ENCODE measurements around the gene SLC25A51.

Gene SLC25A51

GRCh38 chr9:37924538-37924937 lies 20.6 kb upstream of the SLC25A51 start:
- Histone ChIP-seq H3K27me3 (ENCODE audit: low read length) (no peaks in the 10 kb centered on the region), H3K9me3 (ENCODE audit: insufficient read depth, low read length) (no peaks in the 10 kb centered on the region), H3K27ac (ENCODE audit: low read depth, low read length) (no peak overlapping the region), H4K20me1 (ENCODE audit: low read depth, low read length) (no peaks in the 10 kb centered on the region), H3K4me3 (ENCODE audit: insufficient read depth, low read length, poor library complexity, severe bottlenecking) (no peak overlapping the region), H3K79me2 (ENCODE audit: insufficient read depth, low read length) (no peaks in the 10 kb centered on the region), H3K9ac (ENCODE audit: low read length) (no peak overlapping the region), H3K9me2 (replicated peaks; ENCODE audit: insufficient read depth, low read length) (no peaks in the 10 kb centered on the region), H2AFZ (ENCODE audit: low read depth, low read length, severe bottlenecking) (no peak overlapping the region), H3F3A (ENCODE audit: insufficient read depth) (no peaks in the 10 kb centered on the region), H3K36me3 (ENCODE audit: low read length) (no peaks in the 10 kb centered on the region), H3K4me2 (ENCODE audit: low read depth, low read length, poor library complexity, severe bottlenecking) (no peak overlapping the region)
- no peak for TF ChIP-seq CTCF (IDR thresholded peaks at IDR 0.05; ENCODE audit: insufficient read depth, low read length, poor library complexity, severe bottlenecking)
- TF ChIP-seq EZH2phosphoT487 (conservative IDR thresholded peaks at IDR 0.05; ENCODE audit: low read length), result no peak

- H3K27me3 ChIP-seq (ENCODE audit: low read length), result no peaks in the 10 kb centered on the region
- no peak overlapping the region for H3K27ac ChIP-seq (ENCODE audit: low read depth, low read length)
- no peaks in the 10 kb centered on the region for H3K36me3 ChIP-seq (ENCODE audit: low read length)
- no peaks in the 10 kb centered on the region for H3K9me2 ChIP-seq (replicated peaks; ENCODE audit: insufficient read depth, low read length)
- no peak overlapping the region for H2AFZ ChIP-seq (ENCODE audit: low read depth, low read length, severe bottlenecking)
- H3K9me3 ChIP-seq (ENCODE audit: insufficient read depth, low read length), result no peaks in the 10 kb centered on the region
- H3F3A ChIP-seq (ENCODE audit: insufficient read depth), result no peaks in the 10 kb centered on the region
- no peaks in the 10 kb centered on the region for H3K79me2 ChIP-seq (ENCODE audit: insufficient read depth, low read length)
- H4K20me1 ChIP-seq (ENCODE audit: low read depth, low read length), result no peaks in the 10 kb centered on the region
- no peak overlapping the region for H3K9ac ChIP-seq (ENCODE audit: low read length)
- TF ChIP-seq EZH2phosphoT487 (conservative IDR thresholded peaks at IDR 0.05; ENCODE audit: low read length) (no peak), CTCF (IDR thresholded peaks at IDR 0.05; ENCODE audit: insufficient read depth, low read length, poor library complexity, severe bottlenecking) (no peak)
- no peak overlapping the region for H3K4me3 ChIP-seq (ENCODE audit: insufficient read depth, low read length, poor library complexity, severe bottlenecking)
- no peak overlapping the region for H3K4me2 ChIP-seq (ENCODE audit: low read depth, low read length, poor library complexity, severe bottlenecking)
Observed at GRCh38 chr9:37923796-37924427, 20.0 kb upstream of the SLC25A51 start.

GRCh38 chr9:37923118-37923795 lies 19.3 kb upstream of the SLC25A51 start:
- no peak overlapping the region for H3K9ac ChIP-seq (ENCODE audit: low read length)

More at GRCh38 chr9:37923118-37923795, 19.3 kb upstream of the SLC25A51 start:
- Histone ChIP-seq H3K4me3 (ENCODE audit: insufficient read depth, low read length, poor library complexity, severe bottlenecking) (no peak overlapping the region), H2AFZ (ENCODE audit: low read depth, low read length, severe bottlenecking) (no peak overlapping the region), H3F3A (ENCODE audit: insufficient read depth) (no peaks in the 10 kb centered on the region), H3K27ac (ENCODE audit: low read depth, low read length) (no peak overlapping the region), H4K20me1 (ENCODE audit: low read depth, low read length) (no peaks in the 10 kb centered on the region), H3K27me3 (ENCODE audit: low read length) (no peaks in the 10 kb centered on the region), H3K79me2 (ENCODE audit: insufficient read depth, low read length) (no peaks in the 10 kb centered on the region), H3K4me2 (ENCODE audit: low read depth, low read length, poor library complexity, severe bottlenecking) (no peak overlapping the region), H3K36me3 (ENCODE audit: low read length) (no peaks in the 10 kb centered on the region), H3K9me3 (ENCODE audit: insufficient read depth, low read length) (no peaks in the 10 kb centered on the region), H3K9me2 (replicated peaks; ENCODE audit: insufficient read depth, low read length) (no peaks in the 10 kb centered on the region)
- no peak for TF ChIP-seq CTCF (IDR thresholded peaks at IDR 0.05; ENCODE audit: insufficient read depth, low read length, poor library complexity, severe bottlenecking)
- no peak for TF ChIP-seq EZH2phosphoT487 (conservative IDR thresholded peaks at IDR 0.05; ENCODE audit: low read length)

Measured in SU-DHL-6 (cell line).